Activated T-cell treated with anti-CD3 and anti-CD28 coated beads, Interleukin-2, amount 50 U/mL, for 24 hours (primary cell): ENCODE measurements around the gene GALK1.
A peak's percentile ranks its signal among the peaks of the same experiment; 100 is the strongest.

Source experiments
- DNase-seq: peaks from one replicate; pipeline ENCODE4 v3.0.0-alpha.2; 2020
- H3K27ac Mint-ChIP-seq: 2 replicates; pipeline ENCODE4 v1.8.0; 2020; ENCODE audit warnings: mild to moderate bottlenecking, mixed read lengths
- H3K27me3 Mint-ChIP-seq: 2 replicates; pipeline ENCODE4 v1.8.0; 2020; ENCODE audit warnings: mixed read lengths
- H3K36me3 Mint-ChIP-seq: 2 replicates; pipeline ENCODE4 v1.8.0; 2020; ENCODE audit warnings: low read depth, mixed read lengths
- H3K4me1 Mint-ChIP-seq: 2 replicates; pipeline ENCODE4 v1.8.0; 2020; ENCODE audit warnings: low read depth, mixed read lengths
- H3K4me3 Mint-ChIP-seq: 2 replicates; pipeline ENCODE4 v1.8.0; 2020; ENCODE audit warnings: mild to moderate bottlenecking, moderate library complexity, mixed read lengths
- H3K9me3 Mint-ChIP-seq: 2 replicates; pipeline ENCODE4 v1.8.0; 2020; ENCODE audit warnings: mixed read lengths

Gene GALK1

DNA sequence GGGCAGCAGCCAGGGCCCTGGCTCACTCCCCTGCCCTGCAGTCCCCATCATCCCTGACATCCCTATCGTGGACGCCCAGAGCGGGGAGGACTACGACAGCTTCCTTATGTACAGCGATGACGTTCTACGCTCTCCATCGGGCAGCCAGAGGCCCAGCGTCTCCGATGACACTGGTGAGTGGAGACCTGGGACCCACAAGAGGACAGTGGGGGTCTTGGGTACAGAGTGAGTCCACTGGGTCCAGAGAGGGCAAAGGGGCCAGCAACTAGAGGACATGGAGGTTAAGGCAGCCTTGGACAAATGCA is 12.6 kb downstream of the GALK1 start:
- Mint-ChIP-seq H3K27me3 (peaks cover 4% of the 10 kb centered on the region), H3K4me3 (no peak overlapping the region), H3K36me3 (peaks cover 3% of the 10 kb centered on the region), H3K27ac (peak overlapping the region; percentile 40), H3K4me1 (peaks cover 22% of the 10 kb centered on the region), H3K9me3 (no peaks in the 10 kb centered on the region)
- no peak for DNase-seq

DNA sequence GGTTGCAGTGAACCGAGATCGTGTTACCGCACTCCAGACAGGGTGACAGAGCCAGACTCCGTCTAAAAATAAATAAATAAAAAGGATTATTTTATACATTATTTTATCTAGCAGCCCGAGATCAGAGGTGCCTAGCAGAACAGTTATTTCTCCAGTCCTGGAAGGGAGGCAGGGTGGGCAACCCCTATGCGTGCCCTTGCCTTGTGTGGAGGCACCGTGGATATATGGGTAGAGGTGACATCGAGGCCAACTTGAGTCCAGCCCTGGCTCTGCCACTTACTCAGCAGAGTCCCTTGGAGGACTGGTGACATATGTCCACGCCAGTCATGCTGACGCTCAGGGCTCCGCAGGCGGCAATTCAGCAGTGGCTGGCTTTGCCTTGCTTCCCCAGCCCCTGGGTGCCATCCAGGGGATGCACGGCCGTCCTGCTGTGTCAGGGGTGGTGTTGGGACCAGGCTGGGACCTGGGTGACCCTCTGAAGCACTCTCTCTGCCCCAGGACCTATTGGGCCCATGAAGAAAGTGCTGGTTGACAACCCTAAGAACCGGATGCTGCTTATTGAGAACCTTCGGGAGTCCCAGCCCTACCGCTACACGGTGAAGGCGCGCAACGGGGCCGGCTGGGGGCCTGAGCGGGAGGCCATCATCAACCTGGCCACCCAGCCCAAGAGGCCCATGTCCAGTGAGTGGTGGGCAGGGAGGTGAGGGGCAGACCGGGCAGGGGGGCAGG is 13.2 kb downstream of the GALK1 start:
- H3K4me3 Mint-ChIP-seq, result no peak overlapping the region
- H3K4me1 Mint-ChIP-seq, result peaks cover 22% of the 10 kb centered on the region
- H3K27ac Mint-ChIP-seq, result no peak overlapping the region
- DNase-seq, result no peak
- H3K36me3 Mint-ChIP-seq, result no peaks in the 10 kb centered on the region
- H3K9me3 Mint-ChIP-seq, result no peaks in the 10 kb centered on the region
- H3K27me3 Mint-ChIP-seq, result peaks cover 4% of the 10 kb centered on the region

- peaks cover 22% of the 10 kb centered on the region for H3K4me1 Mint-ChIP-seq
- peaks cover 4% of the 10 kb centered on the region for H3K27me3 Mint-ChIP-seq
- H3K9me3 Mint-ChIP-seq, result no peaks in the 10 kb centered on the region
- no peak for DNase-seq
- no peaks in the 10 kb centered on the region for H3K36me3 Mint-ChIP-seq
- H3K4me3 Mint-ChIP-seq, result no peak overlapping the region
- H3K27ac Mint-ChIP-seq, result no peak overlapping the region
Measured at GRCh38 chr17:75750661-75751423, 14.2 kb downstream of the GALK1 start.

- Mint-ChIP-seq H3K27me3 (peaks cover 4% of the 10 kb centered on the region), H3K4me3 (no peak overlapping the region), H3K4me1 (peaks cover 19% of the 10 kb centered on the region), H3K27ac (no peak overlapping the region), H3K36me3 (no peaks in the 10 kb centered on the region), H3K9me3 (no peaks in the 10 kb centered on the region)
- DNase-seq, result peak; percentile 92
Measured at GRCh38 chr17:75749545-75750389, 15.2 kb downstream of the GALK1 start.

DNA sequence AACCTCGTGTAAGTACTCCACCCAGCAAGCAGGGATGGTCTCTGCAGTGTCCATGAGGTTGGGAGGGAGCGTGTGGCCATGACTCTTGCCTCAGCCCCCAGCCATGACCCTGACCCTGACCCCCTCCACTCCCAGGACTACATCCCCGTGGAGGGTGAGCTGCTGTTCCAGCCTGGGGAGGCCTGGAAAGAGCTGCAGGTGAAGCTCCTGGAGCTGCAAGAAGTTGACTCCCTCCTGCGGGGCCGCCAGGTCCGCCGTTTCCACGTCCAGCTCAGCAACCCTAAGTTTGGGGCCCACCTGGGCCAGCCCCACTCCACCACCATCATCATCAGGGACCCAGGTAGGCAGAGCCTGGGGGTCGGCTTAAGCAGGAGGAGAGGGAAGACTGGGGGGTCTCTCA is 16.3 kb downstream of the GALK1 start:
- Mint-ChIP-seq H3K4me3 (no peak overlapping the region), H3K4me1 (peaks cover 12% of the 10 kb centered on the region), H3K9me3 (no peaks in the 10 kb centered on the region), H3K27ac (no peak overlapping the region), H3K36me3 (no peaks in the 10 kb centered on the region), H3K27me3 (peaks cover 4% of the 10 kb centered on the region)
- DNase-seq, result no peak

DNA sequence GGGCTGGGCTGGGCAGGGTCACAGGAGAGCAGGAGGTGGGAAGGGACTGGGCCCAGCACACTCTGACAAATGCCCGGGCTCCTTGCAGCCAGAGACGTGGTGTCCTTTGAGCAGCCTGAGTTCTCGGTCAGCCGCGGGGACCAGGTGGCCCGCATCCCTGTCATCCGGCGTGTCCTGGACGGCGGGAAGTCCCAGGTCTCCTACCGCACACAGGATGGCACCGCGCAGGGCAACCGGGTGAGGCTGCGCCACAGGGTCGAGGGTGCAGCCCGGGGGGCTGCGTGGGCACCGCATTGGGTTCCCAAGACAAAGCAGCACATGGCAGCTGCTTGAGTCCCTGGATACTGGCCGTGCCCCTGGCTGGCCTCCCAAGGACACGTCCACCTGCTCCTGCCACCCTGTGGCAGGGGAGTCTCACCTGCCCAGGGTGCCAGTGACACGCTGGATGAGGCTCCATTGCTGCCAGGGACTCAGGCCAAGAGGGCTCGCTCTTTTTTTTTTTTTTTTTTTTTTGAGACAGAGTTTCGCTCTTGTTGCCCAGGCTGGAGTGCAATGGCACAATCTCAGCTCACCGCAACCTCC is 21.3 kb downstream of the GALK1 start:
- DNase-seq, result no peak
- no peak overlapping the region for H3K27ac Mint-ChIP-seq
- H3K36me3 Mint-ChIP-seq, result no peaks in the 10 kb centered on the region
- H3K27me3 Mint-ChIP-seq, result no peaks in the 10 kb centered on the region
- H3K4me3 Mint-ChIP-seq, result no peak overlapping the region
- H3K4me1 Mint-ChIP-seq, result no peaks in the 10 kb centered on the region
- no peaks in the 10 kb centered on the region for H3K9me3 Mint-ChIP-seq

GRCh38 chr17:75742337-75742736 is 22.7 kb downstream of the GALK1 start:
- Mint-ChIP-seq H3K9me3 (no peaks in the 10 kb centered on the region), H3K27ac (no peak overlapping the region), H3K4me3 (no peak overlapping the region), H3K4me1 (peaks cover 4% of the 10 kb centered on the region), H3K27me3 (no peaks in the 10 kb centered on the region), H3K36me3 (no peaks in the 10 kb centered on the region)
- DNase-seq, result no peak

DNA sequence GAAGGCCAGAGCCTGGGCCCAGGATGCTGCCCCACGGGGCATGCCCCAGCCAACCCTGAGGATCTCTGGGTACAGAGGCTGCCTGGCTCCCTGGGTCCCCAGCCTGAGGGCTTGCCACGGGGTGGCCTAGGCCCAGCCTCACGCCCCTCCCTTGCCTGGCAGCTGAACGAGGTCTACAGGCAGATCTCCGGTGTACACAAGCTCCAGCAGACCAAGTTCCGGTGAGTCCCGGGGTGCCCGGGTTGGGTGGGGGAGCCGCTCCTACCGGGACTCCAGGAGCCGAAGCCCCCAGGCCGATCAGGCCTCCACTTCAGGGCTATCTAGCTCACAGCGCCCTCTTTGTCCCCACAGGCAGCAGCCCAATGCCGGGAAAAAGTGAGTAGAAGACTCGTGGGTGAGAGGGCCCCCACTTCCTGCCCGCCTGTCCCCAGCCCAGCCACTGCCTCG is 24.3 kb downstream of the GALK1 start:
- Mint-ChIP-seq H3K36me3 (no peaks in the 10 kb centered on the region), H3K27ac (no peak overlapping the region), H3K4me1 (peaks cover 4% of the 10 kb centered on the region), H3K4me3 (no peak overlapping the region), H3K9me3 (no peaks in the 10 kb centered on the region), H3K27me3 (no peaks in the 10 kb centered on the region)
- DNase-seq, result no peak

DNA sequence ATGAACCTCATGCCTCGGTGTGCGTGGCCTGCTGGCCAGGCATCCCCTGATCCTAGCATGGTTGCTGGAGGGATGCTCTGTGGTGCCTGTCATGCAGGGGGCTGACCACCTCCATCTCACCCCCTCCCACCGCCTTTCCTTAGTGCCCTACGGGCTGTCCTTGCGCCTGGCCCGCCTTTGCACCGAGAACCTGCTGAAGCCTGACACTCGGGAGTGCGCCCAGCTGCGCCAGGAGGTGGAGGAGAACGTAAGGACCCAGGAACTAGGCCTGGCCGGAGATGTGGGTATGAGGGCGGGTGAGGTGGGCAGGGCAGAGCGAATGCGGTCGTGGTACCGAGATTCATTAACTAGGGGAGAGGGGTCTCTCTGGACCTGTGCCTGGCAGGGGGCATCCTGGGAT is 24.8 kb downstream of the GALK1 start:
- H3K27ac Mint-ChIP-seq, result no peak overlapping the region
- DNase-seq, result no peak
- no peaks in the 10 kb centered on the region for H3K36me3 Mint-ChIP-seq
- H3K27me3 Mint-ChIP-seq, result no peaks in the 10 kb centered on the region
- no peak overlapping the region for H3K4me3 Mint-ChIP-seq
- no peaks in the 10 kb centered on the region for H3K9me3 Mint-ChIP-seq
- H3K4me1 Mint-ChIP-seq, result peaks cover 4% of the 10 kb centered on the region

GRCh38 chr17:75739801-75740200 is 25.2 kb downstream of the GALK1 start:
- no peaks in the 10 kb centered on the region for H3K27me3 Mint-ChIP-seq
- H3K4me3 Mint-ChIP-seq, result no peak overlapping the region
- H3K4me1 Mint-ChIP-seq, result peaks cover 5% of the 10 kb centered on the region
- no peaks in the 10 kb centered on the region for H3K9me3 Mint-ChIP-seq
- DNase-seq, result no peak
- H3K27ac Mint-ChIP-seq, result no peak overlapping the region
- H3K36me3 Mint-ChIP-seq, result no peaks in the 10 kb centered on the region

GRCh38 chr17:75739174-75739573 is 25.8 kb downstream of the GALK1 start:
- Mint-ChIP-seq H3K4me1 (peaks cover 7% of the 10 kb centered on the region), H3K4me3 (no peak overlapping the region), H3K9me3 (no peaks in the 10 kb centered on the region), H3K27me3 (no peaks in the 10 kb centered on the region), H3K36me3 (no peaks in the 10 kb centered on the region), H3K27ac (no peak overlapping the region)
- DNase-seq, result no peak

DNA sequence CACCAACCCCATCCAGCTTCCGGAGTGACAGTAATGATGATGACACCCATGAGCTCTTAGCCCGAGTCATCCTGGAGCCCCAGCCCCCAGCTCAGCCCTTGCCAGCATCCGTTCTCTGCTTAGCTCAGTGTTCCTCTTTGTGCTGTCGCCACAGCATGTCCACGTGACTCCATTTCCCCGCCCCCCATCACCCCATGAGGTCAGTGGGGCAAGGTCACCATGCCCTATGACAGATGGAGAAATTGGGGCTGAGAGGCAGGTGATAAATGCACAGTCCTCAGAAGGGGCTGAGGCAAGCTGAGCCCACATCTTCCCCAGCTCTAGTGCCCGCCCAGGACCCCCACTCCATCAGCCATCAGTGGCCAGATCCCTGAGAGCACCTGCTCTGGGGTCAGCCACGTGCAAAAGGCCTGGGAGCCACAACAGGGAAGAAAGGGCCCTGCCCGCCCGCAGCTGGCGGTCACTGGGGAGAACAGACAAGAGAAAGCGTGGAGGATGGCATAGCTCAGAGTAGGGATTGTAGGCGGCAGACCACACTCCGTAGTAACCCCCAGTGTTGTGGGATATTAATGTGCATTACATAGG is 26.7 kb downstream of the GALK1 start:
- no peak overlapping the region for H3K4me3 Mint-ChIP-seq
- peak overlapping the region; percentile 26 for H3K27ac Mint-ChIP-seq
- DNase-seq, result no peak
- H3K4me1 Mint-ChIP-seq, result peaks cover 7% of the 10 kb centered on the region
- no peaks in the 10 kb centered on the region for H3K27me3 Mint-ChIP-seq
- no peaks in the 10 kb centered on the region for H3K36me3 Mint-ChIP-seq
- H3K9me3 Mint-ChIP-seq, result no peaks in the 10 kb centered on the region

GRCh38 chr17:75737133-75737962 is 27.6 kb downstream of the GALK1 start:
- Mint-ChIP-seq H3K27ac (no peak overlapping the region), H3K4me1 (peaks cover 7% of the 10 kb centered on the region), H3K36me3 (no peaks in the 10 kb centered on the region), H3K27me3 (no peaks in the 10 kb centered on the region), H3K9me3 (no peaks in the 10 kb centered on the region), H3K4me3 (no peak overlapping the region)
- DNase-seq, result no peak
